ENCODE results near the gene RIN3.

Gene RIN3

DNA sequence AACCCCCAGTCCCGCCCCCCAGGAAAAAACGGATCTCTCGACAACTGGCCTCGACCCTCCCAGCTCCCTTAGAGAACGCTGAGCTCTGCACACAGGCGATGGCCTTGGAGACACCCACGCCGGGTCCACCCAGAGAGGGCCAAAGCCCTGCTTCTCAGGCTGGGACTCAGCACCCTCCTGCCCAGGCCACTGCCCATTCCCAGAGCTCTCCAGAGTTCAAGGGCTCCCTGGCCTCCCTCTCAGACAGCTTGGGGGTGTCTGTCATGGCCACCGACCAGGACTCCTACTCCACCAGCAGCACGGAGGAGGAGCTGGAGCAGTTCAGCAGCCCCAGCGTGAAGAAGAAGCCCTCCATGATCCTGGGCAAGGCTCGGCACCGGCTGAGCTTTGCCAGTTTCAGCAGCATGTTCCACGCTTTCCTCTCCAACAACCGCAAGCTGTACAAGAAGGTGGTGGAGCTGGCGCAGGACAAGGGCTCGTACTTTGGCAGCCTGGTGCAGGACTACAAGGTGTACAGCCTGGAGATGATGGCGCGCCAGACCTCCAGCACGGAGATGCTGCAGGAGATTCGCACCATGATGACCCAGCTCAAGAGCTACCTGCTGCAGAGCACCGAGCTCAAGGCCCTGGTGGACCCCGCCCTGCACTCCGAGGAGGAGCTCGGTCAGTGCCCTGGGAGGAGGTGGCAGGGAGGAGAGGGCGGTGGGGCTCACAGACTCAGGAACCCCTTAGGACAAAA, 139.0 kb downstream of the RIN3 start:
- DNase-seq (ENCODE audit: low spot score) = no peak
- TF ChIP-seq, protein P1, sequence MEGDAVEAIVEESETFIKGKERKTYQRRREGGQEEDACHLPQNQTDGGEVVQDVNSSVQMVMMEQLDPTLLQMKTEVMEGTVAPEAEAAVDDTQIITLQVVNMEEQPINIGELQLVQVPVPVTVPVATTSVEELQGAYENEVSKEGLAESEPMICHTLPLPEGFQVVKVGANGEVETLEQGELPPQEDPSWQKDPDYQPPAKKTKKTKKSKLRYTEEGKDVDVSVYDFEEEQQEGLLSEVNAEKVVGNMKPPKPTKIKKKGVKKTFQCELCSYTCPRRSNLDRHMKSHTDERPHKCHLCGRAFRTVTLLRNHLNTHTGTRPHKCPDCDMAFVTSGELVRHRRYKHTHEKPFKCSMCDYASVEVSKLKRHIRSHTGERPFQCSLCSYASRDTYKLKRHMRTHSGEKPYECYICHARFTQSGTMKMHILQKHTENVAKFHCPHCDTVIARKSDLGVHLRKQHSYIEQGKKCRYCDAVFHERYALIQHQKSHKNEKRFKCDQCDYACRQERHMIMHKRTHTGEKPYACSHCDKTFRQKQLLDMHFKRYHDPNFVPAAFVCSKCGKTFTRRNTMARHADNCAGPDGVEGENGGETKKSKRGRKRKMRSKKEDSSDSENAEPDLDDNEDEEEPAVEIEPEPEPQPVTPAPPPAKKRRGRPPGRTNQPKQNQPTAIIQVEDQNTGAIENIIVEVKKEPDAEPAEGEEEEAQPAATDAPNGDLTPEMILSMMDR (IDR thresholded peaks at IDR 0.05; ENCODE audit: extremely low read depth, missing control alignments) = no peak

DNA sequence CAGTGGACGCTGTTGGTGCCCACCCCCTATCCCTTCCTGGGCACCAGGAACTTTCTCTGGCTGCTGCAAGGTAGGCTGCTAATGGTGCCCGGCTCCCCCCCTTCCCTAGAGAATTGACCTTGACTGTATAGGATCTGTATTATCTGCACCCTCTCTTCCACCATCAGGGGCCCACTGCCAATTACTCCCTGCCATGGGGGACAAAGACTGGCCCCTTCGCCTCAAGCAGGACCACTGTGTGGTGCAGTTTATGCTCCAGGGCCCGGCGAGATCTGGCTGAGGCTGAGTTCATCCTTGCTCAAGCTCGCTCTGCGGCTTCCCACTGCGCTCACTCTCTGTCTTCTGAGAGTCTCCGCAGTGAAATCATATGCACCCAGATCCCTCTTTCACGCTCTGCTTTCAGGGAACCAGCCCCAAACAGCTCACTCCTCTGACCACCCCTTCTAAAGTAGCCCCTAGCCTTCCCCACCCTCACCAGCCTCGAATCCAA, 139.6 kb downstream of the RIN3 start:
- no peak for DNase-seq (ENCODE audit: low spot score)
- TF ChIP-seq, protein P1 (IDR thresholded peaks at IDR 0.05; ENCODE audit: extremely low read depth, missing control alignments) = no peak

DNA sequence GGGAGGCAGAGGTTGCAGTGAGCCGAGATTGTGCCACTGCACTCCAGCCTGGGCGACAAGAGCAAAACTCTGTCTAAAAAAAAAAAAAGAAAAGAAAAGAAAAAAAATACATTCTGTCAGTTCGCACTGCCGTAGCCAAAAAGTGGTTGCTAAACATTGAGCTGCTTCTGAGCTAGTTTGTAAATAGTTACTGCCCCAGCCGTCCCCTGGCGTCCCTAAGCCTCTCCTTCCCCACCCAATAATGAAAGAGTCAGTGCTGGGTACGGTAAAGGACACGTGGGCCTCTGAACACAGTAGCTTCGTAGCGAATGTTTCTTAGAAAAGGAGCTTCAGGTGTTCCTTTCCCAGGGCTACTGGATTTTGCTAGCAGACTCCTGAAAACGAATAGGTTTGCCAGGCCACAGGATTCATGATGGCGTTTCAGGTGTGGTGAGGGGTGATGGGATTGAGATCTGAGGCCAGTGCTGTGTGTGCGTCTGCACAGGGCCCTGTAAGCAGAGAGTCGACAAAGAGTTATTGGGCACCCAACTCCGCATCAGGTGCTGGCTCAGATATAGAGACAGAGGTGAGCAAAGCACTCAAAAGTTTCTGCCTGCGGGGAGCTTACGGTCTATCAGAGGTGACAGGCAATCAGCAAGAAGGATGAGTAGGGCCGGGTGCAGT, 140.8 kb downstream of the RIN3 start:
- no peak for DNase-seq (ENCODE audit: low spot score)

DNA sequence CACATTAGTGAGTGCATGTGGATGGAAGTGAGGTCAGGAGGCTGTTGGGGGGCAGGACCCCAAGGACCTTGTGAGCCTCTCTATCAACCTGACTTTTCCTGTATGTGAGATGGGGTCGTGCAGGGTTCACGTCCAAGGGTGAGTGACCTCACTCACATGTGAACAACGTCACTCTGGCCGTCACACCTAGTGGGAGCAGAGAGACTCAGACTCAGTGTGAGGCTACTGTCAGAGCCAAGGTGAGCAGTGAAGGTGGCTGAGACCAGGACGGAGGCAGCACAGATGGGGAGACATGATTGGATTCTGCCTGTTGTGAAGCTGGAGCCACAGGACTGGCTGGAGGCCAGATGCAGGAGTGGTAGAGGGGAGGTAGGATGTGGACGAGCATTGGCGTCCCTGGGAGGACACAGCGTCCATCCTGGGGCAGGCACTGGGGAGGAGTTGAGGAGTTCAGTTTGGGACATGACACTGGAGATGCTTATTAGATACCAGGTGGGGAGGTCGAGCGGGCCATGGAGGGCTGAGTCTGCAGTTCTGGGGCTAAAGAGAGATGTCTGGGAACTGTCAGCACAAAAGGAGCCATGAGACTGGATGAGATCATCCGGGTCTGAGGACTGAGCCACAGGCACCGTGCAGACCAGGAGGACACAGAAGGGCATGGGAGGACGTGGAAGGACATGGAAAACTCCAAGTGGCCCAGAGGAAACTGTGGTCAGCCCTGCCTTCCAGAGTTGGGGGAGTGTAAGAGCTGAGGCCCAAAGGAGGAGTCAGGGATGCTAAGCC, 142.0 kb downstream of the RIN3 start:
- no peak for DNase-seq (ENCODE audit: low spot score)
- TF ChIP-seq, protein P1 (IDR thresholded peaks at IDR 0.05; ENCODE audit: extremely low read depth, missing control alignments) = no peak

More for the DNA sequence above, 140.8 kb downstream of the RIN3 start:
- TF ChIP-seq, protein P1 (IDR thresholded peaks at IDR 0.05; ENCODE audit: extremely low read depth, missing control alignments) = no peak

DNA sequence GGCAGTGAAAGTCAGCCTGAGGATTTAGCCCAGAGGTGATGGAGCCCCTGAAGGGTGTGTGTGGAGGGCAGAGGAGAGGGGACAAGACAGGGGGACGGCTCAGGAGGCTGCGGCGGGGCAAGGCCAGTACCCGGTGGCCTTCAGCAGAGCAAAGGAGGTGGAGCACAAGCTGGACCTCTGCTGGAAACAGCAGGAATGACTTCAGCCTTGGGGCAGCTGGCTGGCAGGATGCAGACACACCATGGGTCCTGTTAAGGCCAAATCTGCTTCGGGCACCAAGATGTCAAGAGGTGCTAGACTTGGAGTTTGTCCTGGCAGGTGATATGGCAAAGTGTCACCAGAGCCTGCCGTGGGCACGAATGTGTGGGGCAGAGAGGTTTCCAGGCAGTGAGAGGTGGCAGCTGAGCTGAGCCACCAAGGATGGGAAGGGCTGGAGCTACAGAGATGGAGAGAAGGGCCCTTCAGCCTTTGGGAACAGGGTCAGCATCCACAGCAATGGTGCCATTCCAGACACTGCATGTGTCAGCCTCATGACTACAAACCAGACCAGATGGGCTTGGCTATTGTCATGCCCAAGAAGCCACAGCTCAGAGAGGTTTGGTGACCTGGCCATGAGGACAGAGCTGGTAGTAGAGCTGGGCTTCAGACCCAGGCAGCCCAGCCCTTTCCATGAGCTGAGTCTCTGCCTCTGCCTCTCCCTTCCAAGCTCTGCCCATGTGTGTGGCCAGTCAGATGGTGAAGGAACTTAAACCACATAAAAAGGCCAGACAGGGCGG, 142.9 kb downstream of the RIN3 start:
- TF ChIP-seq, protein P1 (IDR thresholded peaks at IDR 0.05; ENCODE audit: extremely low read depth, missing control alignments) = no peak
- DNase-seq (ENCODE audit: low spot score) = no peak

DNA sequence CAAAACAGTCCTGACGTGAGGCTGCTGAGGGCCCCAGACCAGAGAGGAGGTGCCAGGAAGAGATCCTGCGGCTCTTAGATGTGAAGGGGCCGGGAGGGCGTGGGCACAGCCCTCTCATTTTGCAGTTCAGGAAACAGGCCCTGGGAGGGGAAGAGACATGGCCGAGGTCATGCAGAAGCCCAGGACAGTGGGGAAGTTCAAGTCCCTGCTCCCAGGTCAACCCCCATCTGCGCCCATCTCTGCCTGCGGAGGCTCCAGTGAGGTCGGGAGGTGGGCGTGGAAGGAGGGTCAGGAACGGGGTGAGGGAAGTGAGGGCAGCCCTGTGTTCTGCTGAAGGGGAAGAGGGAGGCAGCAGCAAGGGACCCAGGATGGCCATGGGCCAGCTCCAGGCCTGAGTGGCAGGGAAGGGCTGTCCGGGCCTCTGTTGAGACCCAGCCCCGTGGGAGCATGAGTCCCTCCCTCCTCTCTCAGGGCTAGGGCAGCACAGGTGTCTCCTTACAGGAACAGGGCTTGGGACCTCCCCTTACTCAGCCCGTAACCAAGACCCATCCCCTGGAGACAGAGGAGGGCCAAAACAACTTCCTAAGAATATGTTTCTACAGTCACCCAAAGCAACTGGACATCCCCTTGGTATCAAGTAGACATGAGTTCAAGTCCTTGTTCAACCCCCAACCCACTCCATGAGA, 144.0 kb downstream of the RIN3 start:
- TF ChIP-seq, protein P1 (IDR thresholded peaks at IDR 0.05; ENCODE audit: extremely low read depth, missing control alignments) = no peak
- DNase-seq (ENCODE audit: low spot score) = no peak
